ENCODE measurements around the gene TCEA2.
"Not testable (repeated sequence)": the region's sequence is repeated elsewhere in the genome, so short reads cannot be mapped to it uniquely, and the experiment has no call there.

The TCEA2 gene

GRCh38 chr20:64080013-64080812 lies 17.2 kb downstream of the TCEA2 start, which contains the start of gene OPRL1:
TSS of gene OPRL1 (plus strand) at chr20:64080082. CDS start at chr20:64092721, 12,639 bp downstream.
- no peak for DNase-seq

- no peak for DNase-seq
Observed at GRCh38 chr20:64080813-64081623, 18.0 kb downstream of the TCEA2 start.

GRCh38 chr20:64081624-64081964 lies 18.6 kb downstream of the TCEA2 start:
- DNase-seq = no peak

DNA sequence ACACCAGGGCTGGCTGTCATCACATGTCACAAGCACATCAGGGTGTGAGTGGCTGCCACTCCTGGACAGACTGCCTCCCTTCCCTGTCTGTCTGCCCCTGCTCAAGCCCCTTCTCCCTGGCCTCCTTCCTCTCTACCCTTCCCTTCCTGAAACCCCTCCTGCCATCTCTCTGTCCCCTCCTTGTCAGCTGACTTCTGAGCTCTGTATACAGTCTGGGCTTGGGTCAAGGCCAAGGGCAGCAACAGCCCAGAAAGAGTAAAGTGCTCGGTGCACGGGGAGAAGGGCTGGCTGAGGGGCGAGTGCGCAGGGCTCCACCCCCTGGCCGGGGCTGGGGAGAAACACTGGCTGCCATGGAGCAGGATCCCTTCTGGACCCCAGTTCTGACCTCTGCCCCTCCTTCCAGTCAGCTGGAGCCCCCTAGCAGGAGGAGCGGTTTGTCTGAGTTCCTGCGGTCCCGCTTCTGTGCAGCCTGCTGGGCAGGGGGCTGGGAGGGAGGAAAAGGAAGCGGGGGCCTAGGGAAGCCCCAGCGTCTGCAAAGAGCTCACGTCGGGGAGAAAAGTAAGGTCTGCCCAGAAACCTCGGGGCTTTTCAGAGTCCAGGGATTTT lies 19.2 kb downstream of the TCEA2 start:
- no peak for DNase-seq

- DNase-seq = no peak
Observed at GRCh38 chr20:64082820-64083377, 19.9 kb downstream of the TCEA2 start.

GRCh38 chr20:64083378-64083803 lies 20.4 kb downstream of the TCEA2 start:
- peak; percentile 25 for DNase-seq

GRCh38 chr20:64083804-64084684 lies 21.0 kb downstream of the TCEA2 start, which contains the start of gene LKAAEAR1:
TSS of gene LKAAEAR1 (minus strand) at chr20:64084398. CDS start at chr20:64084219, 179 bp downstream.
- DNase-seq = no peak

GRCh38 chr20:64084685-64085152 lies 21.7 kb downstream of the TCEA2 start:
- DNase-seq = no peak

GRCh38 chr20:64086801-64087200 lies 23.8 kb downstream of the TCEA2 start:
- DNase-seq = no peak

GRCh38 chr20:64087226-64087825 lies 24.3 kb downstream of the TCEA2 start:
- not testable (repeated sequence) for DNase-seq

DNA sequence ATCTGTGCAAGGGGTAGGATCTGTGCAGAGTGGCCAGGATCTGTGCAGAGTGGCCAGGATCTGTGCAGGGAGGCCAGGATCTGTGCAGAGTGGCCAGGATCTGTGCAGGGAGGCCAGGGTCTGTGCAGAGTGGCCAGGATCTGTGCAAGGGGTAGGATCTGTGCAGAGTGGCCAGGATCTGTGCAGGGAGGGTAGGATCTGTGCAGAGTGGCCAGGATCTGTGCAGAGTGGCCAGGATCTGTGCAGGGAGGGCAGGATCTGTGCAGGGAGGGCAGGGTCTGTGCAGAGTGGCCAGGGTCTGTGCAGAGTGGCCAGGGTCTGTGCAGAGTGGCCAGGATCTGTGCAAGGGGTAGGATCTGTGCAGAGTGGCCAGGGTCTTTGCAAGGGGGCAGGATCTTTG lies 25.6 kb downstream of the TCEA2 start:
- not testable (repeated sequence) for DNase-seq

DNA sequence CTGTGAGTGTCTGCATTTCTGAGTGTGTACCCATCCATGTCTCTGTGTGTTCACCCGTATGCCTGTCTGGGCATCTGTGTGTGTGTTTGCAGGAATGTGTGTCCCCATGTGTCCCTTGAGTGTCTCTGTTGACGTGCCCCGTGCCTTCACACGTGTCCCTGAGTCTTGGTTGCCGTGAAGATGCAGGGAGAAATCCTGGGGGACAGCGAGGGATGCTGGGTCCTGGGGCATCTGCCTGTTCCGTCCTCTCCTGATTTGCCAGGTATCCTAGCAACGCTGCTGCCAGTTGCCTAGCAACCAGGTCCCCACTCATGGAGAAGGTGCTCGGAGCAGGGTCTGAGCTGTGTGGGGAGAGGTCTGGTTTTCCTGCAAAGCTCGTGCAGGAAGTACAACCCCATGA lies 27.2 kb downstream of the TCEA2 start:
- no peak for DNase-seq

GRCh38 chr20:64091340-64091739 lies 28.3 kb downstream of the TCEA2 start:
- no peak for DNase-seq

DNA sequence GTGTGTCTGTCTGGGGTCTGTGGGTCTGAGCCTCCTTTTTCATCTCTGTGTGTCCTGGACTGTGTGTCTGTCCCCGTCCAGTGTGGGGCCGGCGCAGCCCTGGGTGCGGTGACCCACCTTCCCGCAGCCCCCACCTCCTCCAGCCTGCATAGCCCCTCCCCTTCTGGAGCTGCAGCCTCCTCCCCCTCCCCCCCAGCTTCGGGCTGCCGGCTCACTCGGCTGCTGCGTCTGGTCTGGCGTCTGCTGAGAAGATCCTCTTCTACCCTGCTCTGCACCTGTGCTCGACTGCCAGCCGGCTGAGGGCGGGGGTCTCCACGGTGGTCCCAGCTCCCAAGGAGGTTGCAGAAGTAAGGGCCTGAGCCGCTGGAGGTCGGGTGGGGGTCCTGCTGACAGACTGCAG lies 28.8 kb downstream of the TCEA2 start:
- no peak for DNase-seq

GRCh38 chr20:64092258-64093012 lies 29.4 kb downstream of the TCEA2 start:
- DNase-seq = no peak

DNA sequence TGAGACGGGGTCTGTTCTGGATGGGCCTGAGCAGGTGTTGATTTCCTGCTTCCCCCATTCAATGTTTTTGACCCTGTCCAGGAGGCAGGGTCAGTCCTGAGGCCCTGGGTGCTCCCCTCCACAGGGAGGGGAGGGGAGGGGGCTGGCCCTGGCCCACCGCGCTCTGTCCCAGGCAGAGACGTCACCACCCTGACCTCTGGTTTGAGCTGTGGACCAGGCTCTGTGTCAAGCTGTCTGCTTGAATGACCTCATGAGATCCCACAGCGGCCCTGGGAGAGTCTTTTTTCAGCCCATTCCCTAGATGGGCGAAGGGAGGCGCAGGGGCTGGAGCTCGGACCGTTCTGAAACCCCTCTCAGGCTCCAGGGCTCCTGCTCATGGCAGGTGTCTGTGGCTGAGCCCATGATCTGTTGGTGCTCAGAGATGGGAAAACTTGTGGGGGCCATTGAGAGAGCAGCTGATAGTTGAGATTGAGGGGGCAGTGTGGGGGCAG lies 30.1 kb downstream of the TCEA2 start:
- no peak for DNase-seq

DNA sequence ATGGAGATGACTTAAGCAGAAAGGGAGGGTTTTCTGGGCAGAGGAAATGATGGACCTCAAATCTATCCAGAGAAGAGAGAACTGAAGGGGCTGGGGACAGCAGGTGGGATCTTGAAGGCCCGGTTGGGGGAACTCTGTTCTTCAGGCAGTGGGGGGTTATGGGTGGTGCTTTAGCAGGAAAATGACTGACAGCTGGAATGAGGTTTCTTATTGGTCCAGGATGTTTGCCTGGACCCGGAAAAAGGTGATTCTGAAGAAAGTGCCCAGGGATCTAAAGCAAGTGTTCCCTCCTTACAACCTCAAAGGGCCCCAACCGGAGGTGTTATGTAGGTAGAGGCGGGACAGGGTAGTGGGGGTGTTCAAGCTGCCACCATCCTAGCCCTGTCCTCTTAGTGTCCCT lies 32.5 kb downstream of the TCEA2 start:
- no peak for DNase-seq

GRCh38 chr20:64095927-64096326 lies 32.9 kb downstream of the TCEA2 start:
- DNase-seq = no peak

- DNase-seq = no peak
Observed at GRCh38 chr20:64096535-64096934, 33.5 kb downstream of the TCEA2 start.

- DNase-seq = no peak
Observed at GRCh38 chr20:64098471-64099013, 35.5 kb downstream of the TCEA2 start.

All from DMS153 (cell line).